Neuronal stem cell (in vitro differentiated cells): Measurements from ENCODE around the gene DIP2B.

Experiments
- DNase-seq: peaks from one replicate; pipeline ENCODE4 v3.0.0-alpha.2; 2013; ENCODE audit warnings: low spot score
- H2AFZ ChIP-seq: one replicate; pipeline ENCODE4 v1.6.1; 2013; ENCODE audit warnings: mild to moderate bottlenecking, low read length, inconsistent platforms
- H2AK5ac ChIP-seq: 2 replicates; pipeline ENCODE4 v1.6.1; 2013; ENCODE audit warnings: low read depth, mild to moderate bottlenecking, inconsistent platforms, low read length, moderate library complexity, mixed read lengths
- H2BK120ac ChIP-seq: 2 replicates; pipeline ENCODE4 v1.6.1; 2013; ENCODE audit warnings: low read depth, mild to moderate bottlenecking, inconsistent platforms, low read length, moderate library complexity, mixed read lengths
- H2BK12ac ChIP-seq: one replicate; pipeline ENCODE4 v1.6.1; 2013; ENCODE audit warnings: low read length, inconsistent platforms
- H2BK15ac ChIP-seq: 2 replicates; pipeline ENCODE4 v1.6.1; 2013; ENCODE audit warnings: mild to moderate bottlenecking, low read length, inconsistent platforms, mixed read lengths
- H2BK5ac ChIP-seq: one replicate; pipeline ENCODE4 v1.6.1; 2013; ENCODE audit warnings: inconsistent platforms, mild to moderate bottlenecking, low read length, moderate library complexity
- H3K14ac ChIP-seq: one replicate; pipeline ENCODE4 v1.6.1; 2013; ENCODE audit warnings: low read length, inconsistent platforms
- H3K18ac ChIP-seq: 2 replicates; pipeline ENCODE4 v1.6.1; 2013; ENCODE audit warnings: low read length, inconsistent platforms
- H3K23ac ChIP-seq: 2 replicates; pipeline ENCODE4 v1.6.1; 2013; ENCODE audit warnings: low read depth, mild to moderate bottlenecking, mixed read lengths, low read length, inconsistent platforms; ENCODE audit not compliant: poor library complexity
- H3K27ac ChIP-seq: replicated peaks from 3 replicates; pipeline ENCODE4 v1.5.1; 2013; ENCODE audit warnings: low read length, inconsistent platforms
- H3K27me3 ChIP-seq, 3 experiments: 2 replicates each; pipeline ENCODE4 v1.6.1; 2013; ENCODE audit warnings: low read length in 3 of 3, mild to moderate bottlenecking in 2 of 3, inconsistent platforms in 1 of 3, low read depth in 1 of 3, mixed read lengths in 1 of 3, moderate library complexity in 1 of 3; ENCODE audit not compliant: control insufficient read depth in 3 of 3, insufficient read depth in 3 of 3
- H3K36me3 ChIP-seq, 2 donors: replicated peaks in 1 of 2; 2 replicates each; pipeline ENCODE4 v1.6.1; 2013; ENCODE audit warnings: low read length in 2 of 2; ENCODE audit not compliant: control insufficient read depth in 2 of 2, insufficient read depth in 2 of 2
- H3K4ac ChIP-seq: 2 replicates; pipeline ENCODE4 v1.6.1; 2013; ENCODE audit warnings: inconsistent platforms, mild to moderate bottlenecking, low read length, moderate library complexity
- H3K4me1 ChIP-seq, 2 donors: 1 replicate in 1 of 2; 2 replicates in 1 of 2; pipeline ENCODE4 v1.6.1; 2013; ENCODE audit warnings: low read length in 2 of 2, low read depth in 1 of 2; ENCODE audit not compliant: control insufficient read depth in 2 of 2, insufficient read depth in 1 of 2
- H3K4me2 ChIP-seq: one replicate; pipeline ENCODE4 v1.6.1; 2013; ENCODE audit warnings: mild to moderate bottlenecking, low read length, inconsistent platforms; ENCODE audit not compliant: insufficient read depth, poor library complexity, severe bottlenecking
- H3K4me3 ChIP-seq, 2 donors: 2 replicates each; pipeline ENCODE4 v1.5.1; 2013; ENCODE audit warnings: low read length in 2 of 2, mild to moderate bottlenecking in 2 of 2, inconsistent platforms in 1 of 2, moderate library complexity in 1 of 2
- H3K79me1 ChIP-seq: one replicate; pipeline ENCODE4 v1.6.1; 2013; ENCODE audit warnings: low read depth, mild to moderate bottlenecking, inconsistent platforms, low read length, moderate library complexity
- H3K9ac ChIP-seq: one replicate; pipeline ENCODE4 v1.6.1; 2013; ENCODE audit warnings: mild to moderate bottlenecking, low read depth, low read length, inconsistent platforms; ENCODE audit not compliant: poor library complexity
- H3K9me3 ChIP-seq, 2 donors: replicated peaks in 1 of 2; 2 replicates each; pipeline versions ENCODE3 to v1.6.1; 2013; ENCODE audit warnings: low read length in 2 of 2, mild to moderate bottlenecking in 2 of 2, inconsistent platforms in 1 of 2, low read depth in 1 of 2, mixed read lengths in 1 of 2, moderate library complexity in 1 of 2; ENCODE audit not compliant: control insufficient read depth in 2 of 2, insufficient read depth in 1 of 2
- H4K8ac ChIP-seq: one replicate; pipeline ENCODE4 v1.6.1; 2013; ENCODE audit warnings: low read depth, mild to moderate bottlenecking, inconsistent platforms, low read length, moderate library complexity
- H4K91ac ChIP-seq: one replicate; pipeline ENCODE4 v1.6.1; 2013; ENCODE audit warnings: low read length, low read depth, mild to moderate bottlenecking, inconsistent platforms; ENCODE audit not compliant: poor library complexity
- WGBS, 2 donors: extraction: QIAGEN DNeasy Blood & Tissue Kit; methylation state at CpG; one replicate each; pipeline ENCODE4 v1.1.7; 2013; ENCODE audit warnings: missing lambda C conversion rate in 2 of 2, mixed read lengths in 1 of 2; ENCODE audit not compliant: insufficient read length in 2 of 2, insufficient replicate concordance in 1 of 2; ENCODE audit errors: extremely low coverage in 2 of 2; 5-methylcytosine and 5-hydroxymethylcytosine counted together

DIP2B gene

GRCh38 chr12:50747817-50748216 lies 243.0 kb downstream of the DIP2B start:
- Histone ChIP-seq H3K4me2 (no peak overlapping the region), H2AK5ac (no peak overlapping the region), H2BK12ac (no peak overlapping the region), H3K27me3 (no peaks in the 10 kb centered on the region), H3K9me3 (peaks cover 0 to 5% of the 10 kb centered on the region in 2 donors), H3K4me1 (no peaks in the 10 kb centered on the region), H2BK5ac (no peak overlapping the region), H3K23ac (no peak overlapping the region), H2BK15ac (no peak overlapping the region), H4K8ac (no peak overlapping the region), H3K79me1 (no peaks in the 10 kb centered on the region), H4K91ac (no peak overlapping the region), H2AFZ (no peak overlapping the region), H2BK120ac (no peak overlapping the region), H3K14ac (no peak overlapping the region), H3K9ac (no peak overlapping the region), H3K4ac (no peak overlapping the region), H3K4me3 (no peak overlapping the region), H3K18ac (no peak overlapping the region), H3K27ac (no peak overlapping the region), H3K36me3 (peaks cover 14 to 71% of the 10 kb centered on the region in 2 donors)
- DNase-seq = no peak
- whole genome bisulfite sequencing, 2 donors = no CpG with 5 or more reads among the region's 1 CpG

GRCh38 chr12:50749459-50749882 lies 244.7 kb downstream of the DIP2B start:
- DNase-seq = no peak
- H3K27me3 ChIP-seq = no peaks in the 10 kb centered on the region
- H3K4me2 ChIP-seq = no peak overlapping the region
- H3K9ac ChIP-seq = no peak overlapping the region
- H3K18ac ChIP-seq = no peak overlapping the region
- H2BK5ac ChIP-seq = no peak overlapping the region
- no peak overlapping the region for H3K27ac ChIP-seq
- H3K79me1 ChIP-seq = no peaks in the 10 kb centered on the region
- H3K14ac ChIP-seq = no peak overlapping the region
- H3K9me3 ChIP-seq = peaks cover 0 to 5% of the 10 kb centered on the region in 2 donors
- no peak overlapping the region for H2AFZ ChIP-seq
- no CpG with 5 or more reads among the region's 2 CpGs for WGBS, 2 donors
- H4K91ac ChIP-seq = no peak overlapping the region
- H3K4me3 ChIP-seq = no peak overlapping the region
- no peak overlapping the region for H3K23ac ChIP-seq
- H3K4ac ChIP-seq = no peak overlapping the region
- H4K8ac ChIP-seq = no peak overlapping the region
- H2BK15ac ChIP-seq = no peak overlapping the region
- no peak overlapping the region for H2AK5ac ChIP-seq
- no peak overlapping the region for H2BK12ac ChIP-seq
- no peak overlapping the region for H2BK120ac ChIP-seq
- peaks cover 10 to 58% of the 10 kb centered on the region in 2 donors for H3K36me3 ChIP-seq
- no peaks in the 10 kb centered on the region for H3K4me1 ChIP-seq

- Histone ChIP-seq H4K91ac (no peak overlapping the region), H3K79me1 (no peaks in the 10 kb centered on the region), H2AK5ac (no peak overlapping the region), H3K27ac (no peak overlapping the region), H3K4me1 (no peaks in the 10 kb centered on the region), H3K18ac (no peak overlapping the region), H2BK15ac (no peak overlapping the region), H3K4me2 (no peak overlapping the region), H3K23ac (no peak overlapping the region), H2BK12ac (no peak overlapping the region), H2BK120ac (no peak overlapping the region), H3K4me3 (no peak overlapping the region), H4K8ac (no peak overlapping the region), H3K9me3 (peaks cover 2 to 5% of the 10 kb centered on the region in 2 donors), H2BK5ac (no peak overlapping the region), H3K4ac (no peak overlapping the region), H3K14ac (no peak overlapping the region), H2AFZ (no peak overlapping the region), H3K36me3 (peaks cover 6 to 49% of the 10 kb centered on the region in 2 donors), H3K27me3 (no peaks in the 10 kb centered on the region), H3K9ac (no peak overlapping the region)
- DNase-seq = no peak
- WGBS, 2 donors = no CpG with 5 or more reads among the region's 4 CpGs
These were observed 245.6 kb downstream of the DIP2B start for GRCh38 chr12:50750366-50750765.

- H2AK5ac ChIP-seq = no peak overlapping the region
- DNase-seq = no peak
- peaks cover 2 to 32% of the 10 kb centered on the region in 2 donors for H3K36me3 ChIP-seq
- no peak overlapping the region for H3K4ac ChIP-seq
- H2BK15ac ChIP-seq = no peak overlapping the region
- H3K79me1 ChIP-seq = no peaks in the 10 kb centered on the region
- H3K23ac ChIP-seq = no peak overlapping the region
- no peak overlapping the region for H2AFZ ChIP-seq
- H3K4me3 ChIP-seq = no peak overlapping the region
- no peaks in the 10 kb centered on the region for H3K27me3 ChIP-seq
- H4K91ac ChIP-seq = no peak overlapping the region
- no peak overlapping the region for H3K18ac ChIP-seq
- H3K4me1 ChIP-seq = no peaks in the 10 kb centered on the region
- no peak overlapping the region for H3K27ac ChIP-seq
- H4K8ac ChIP-seq = no peak overlapping the region
- H3K14ac ChIP-seq = no peak overlapping the region
- peaks cover 2 to 5% of the 10 kb centered on the region in 2 donors for H3K9me3 ChIP-seq
- no CpG with 5 or more reads among the region's 6 CpGs for WGBS, 2 donors
- H2BK5ac ChIP-seq = no peak overlapping the region
- H3K4me2 ChIP-seq = no peak overlapping the region
- no peak overlapping the region for H2BK120ac ChIP-seq
- H3K9ac ChIP-seq = no peak overlapping the region
- H2BK12ac ChIP-seq = no peak overlapping the region
These were observed 247.3 kb downstream of the DIP2B start for GRCh38 chr12:50751948-50752721.
